Raji (cell line): ENCODE results near the gene ADRA1B.

ENCODE experiments used
- POLR2A ChIP-seq: IDR thresholded peaks from 2 replicates; pipeline ENCODE4 v1.6.1; 2011; ENCODE audit warnings: low read depth, low read length, control low read depth; ENCODE audit not compliant: insufficient read depth

ADRA1B gene

GRCh38 chr5:159894149-159894720 lies 22.0 kb upstream of the ADRA1B start:
- TF ChIP-seq POLR2A = no peak

- TF ChIP-seq POLR2A = no peak
Measured at GRCh38 chr5:159897786-159898393, 18.4 kb upstream of the ADRA1B start.

DNA sequence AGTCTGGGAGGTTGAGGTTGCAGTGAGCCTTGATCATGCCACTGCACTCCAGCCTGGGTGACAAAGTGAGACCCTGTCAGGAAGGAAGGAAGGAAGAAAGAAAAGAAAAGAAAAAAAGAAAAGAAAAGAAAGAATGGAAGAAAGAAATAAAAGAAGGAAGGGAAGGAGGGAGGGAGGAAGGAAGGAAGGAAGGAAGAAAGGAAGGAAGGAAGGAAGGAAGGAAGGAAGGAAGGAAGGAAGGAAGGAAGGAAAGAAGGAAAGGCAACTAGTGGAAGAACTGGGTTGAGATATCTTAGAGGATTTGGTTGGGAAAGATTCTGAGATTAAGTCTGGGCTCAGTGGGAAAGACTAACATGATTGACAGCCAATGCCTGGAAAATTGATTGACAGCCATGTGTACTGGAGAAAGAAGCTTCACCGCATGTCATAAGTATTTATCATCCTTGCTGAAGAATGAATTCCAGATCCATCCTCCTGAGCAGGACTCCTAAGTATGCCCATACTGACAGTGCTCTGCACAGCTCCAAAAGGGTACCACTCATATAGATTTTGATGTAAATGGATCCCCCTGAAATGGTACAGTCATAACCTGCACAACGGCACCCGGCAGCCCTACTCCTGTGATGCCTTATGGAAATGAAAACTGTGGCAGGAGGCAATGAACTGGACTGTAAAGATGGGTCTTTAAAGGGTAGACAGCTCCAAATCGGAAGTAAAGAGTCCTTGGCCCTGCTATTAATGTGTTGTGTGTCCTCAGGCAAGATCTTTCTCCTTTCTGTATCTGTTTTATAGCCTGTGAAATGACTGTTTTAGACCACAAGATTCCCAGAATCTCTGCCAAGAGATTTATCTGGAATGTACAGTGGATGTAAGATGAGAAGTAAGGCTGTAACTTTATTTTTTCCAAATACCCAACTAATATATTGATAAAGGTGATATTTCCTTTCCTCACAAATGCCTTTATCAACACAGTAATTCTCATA lies 16.9 kb upstream of the ADRA1B start:
- TF ChIP-seq POLR2A = no peak

- no peak for TF ChIP-seq POLR2A
Measured at GRCh38 chr5:159901308-159901707, 15.0 kb upstream of the ADRA1B start.

DNA sequence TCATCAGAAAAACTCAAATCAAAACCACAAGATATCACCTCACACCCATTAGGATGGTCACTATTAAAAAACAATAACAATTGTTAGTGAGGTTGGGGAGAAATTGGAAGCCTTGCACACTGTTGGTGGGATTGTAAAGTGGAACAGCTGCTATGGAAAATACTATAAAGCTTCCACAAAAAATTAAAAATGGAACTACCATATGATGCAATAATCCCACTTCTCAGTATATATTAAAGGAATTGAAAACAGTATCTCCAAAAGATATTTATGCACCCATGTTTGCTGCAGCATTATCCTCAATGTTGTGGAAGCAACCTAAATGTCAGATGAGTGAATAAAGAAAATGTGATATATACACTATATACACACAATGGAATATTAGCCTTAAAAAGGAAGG lies 14.5 kb upstream of the ADRA1B start:
- no peak for TF ChIP-seq POLR2A

GRCh38 chr5:159902444-159903121 lies 13.7 kb upstream of the ADRA1B start:
- no peak for TF ChIP-seq POLR2A

GRCh38 chr5:159903131-159903530 lies 13.2 kb upstream of the ADRA1B start:
- TF ChIP-seq POLR2A = no peak

GRCh38 chr5:159904874-159905273 lies 11.4 kb upstream of the ADRA1B start:
- TF ChIP-seq POLR2A = no peak

- no peak for TF ChIP-seq POLR2A
Measured at GRCh38 chr5:159905496-159905895, 10.8 kb upstream of the ADRA1B start.

- TF ChIP-seq POLR2A = no peak
Measured at GRCh38 chr5:159906463-159906862, 9.8 kb upstream of the ADRA1B start.

DNA sequence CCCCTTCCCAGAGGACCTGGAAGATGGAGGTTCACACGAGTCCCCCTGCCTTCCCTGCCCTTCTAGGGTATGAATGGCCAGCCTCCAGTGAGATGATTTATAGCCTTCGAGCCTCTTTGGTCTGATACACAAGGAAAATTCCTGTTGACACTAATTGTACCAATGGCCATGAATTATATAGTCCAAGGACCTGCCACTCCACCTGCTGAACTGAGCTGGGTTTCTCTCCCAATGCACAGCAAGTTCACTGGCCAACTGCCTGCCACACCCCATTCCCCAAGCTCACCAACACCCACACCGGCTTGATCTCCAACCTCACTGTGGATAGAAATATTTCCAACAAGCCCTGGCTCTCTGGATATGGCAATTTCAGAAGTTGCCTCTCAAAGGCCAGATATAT lies 9.3 kb upstream of the ADRA1B start:
- no peak for TF ChIP-seq POLR2A

DNA sequence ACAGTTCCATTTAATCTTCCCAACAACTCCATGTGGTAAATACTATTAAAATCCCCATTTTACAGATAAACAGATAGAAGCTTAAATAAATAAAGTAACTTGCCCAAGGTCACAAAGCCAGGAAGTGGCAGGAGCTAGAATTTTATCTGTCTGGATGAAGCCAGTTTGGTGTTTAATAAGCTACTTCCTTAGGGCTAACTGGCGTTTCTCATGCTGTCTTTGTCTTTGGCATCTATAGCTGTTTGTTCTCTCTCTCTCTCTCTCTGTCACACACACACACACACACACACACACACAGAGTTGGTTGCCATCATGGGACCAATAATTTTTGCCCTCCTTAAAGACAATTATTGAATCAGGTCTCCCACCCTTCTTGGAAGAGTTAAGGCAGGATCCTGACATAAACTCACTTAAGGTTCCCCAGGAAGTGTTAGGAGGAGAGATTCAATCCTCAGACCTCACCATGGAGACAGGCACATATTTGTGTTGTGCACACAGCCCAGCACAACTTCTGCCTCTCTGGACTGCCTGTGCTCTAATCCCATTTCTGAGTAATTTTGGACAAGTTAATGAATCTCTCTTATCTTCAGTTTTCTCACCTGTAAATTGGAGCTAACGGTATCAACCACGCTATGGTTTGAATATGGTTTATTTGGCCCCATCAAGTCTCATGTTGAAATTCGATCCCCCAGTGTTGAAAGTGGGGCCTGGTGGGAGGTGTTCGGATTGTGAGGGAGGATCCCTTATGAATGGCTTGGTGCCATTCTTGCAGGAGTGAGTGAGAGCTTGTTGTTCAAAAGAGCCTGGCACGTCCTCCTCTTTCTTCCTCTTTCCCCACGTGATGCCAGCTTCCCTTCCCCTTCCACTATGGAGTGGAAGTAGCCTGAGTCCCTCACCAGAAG lies 8.3 kb upstream of the ADRA1B start:
- TF ChIP-seq POLR2A = no peak

DNA sequence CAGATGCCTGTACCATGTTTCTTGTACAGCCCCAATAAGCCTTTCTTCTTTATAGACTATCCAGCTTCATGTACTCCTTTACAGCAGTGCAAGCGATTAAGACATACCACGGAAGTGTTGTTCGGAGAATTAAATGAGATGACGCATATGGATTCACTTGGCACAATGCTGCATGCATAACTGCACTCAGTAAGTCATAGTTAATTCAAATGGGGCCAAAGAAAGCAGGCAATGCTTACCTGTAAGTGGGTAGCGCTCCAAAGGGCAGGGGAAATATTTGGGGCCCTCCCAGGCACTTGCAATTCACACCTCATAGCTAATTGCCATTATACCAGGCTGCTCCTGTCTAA lies 7.7 kb upstream of the ADRA1B start:
- TF ChIP-seq POLR2A = no peak

- TF ChIP-seq POLR2A = no peak
Measured at GRCh38 chr5:159909126-159909525, 7.2 kb upstream of the ADRA1B start.

GRCh38 chr5:159910207-159910842 lies 6.0 kb upstream of the ADRA1B start:
- no peak for TF ChIP-seq POLR2A

DNA sequence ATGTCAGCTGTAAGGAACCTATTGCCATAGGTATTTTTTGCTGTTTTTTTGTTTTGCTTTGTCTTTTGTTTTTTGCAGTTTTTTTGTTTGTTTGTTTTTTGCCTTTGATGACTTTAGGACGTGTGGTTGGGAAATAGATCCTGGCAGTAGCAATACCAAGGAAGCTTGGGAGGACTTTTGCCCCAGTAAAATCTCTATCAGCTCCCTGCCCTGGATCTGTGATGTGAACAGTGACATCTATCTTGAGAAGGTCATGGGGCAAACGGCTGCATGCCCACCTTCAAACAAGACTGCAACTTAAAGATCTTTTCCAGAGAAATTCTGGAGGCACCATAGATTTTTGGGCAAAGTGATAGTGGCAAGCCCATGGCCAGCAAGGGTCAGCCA lies 5.4 kb upstream of the ADRA1B start:
- no peak for TF ChIP-seq POLR2A
